Aorta (tissue), 5 donors: ENCODE measurements around the gene CHRM2. TPM values are rescaled to one million over a fixed set of nuclear protein-coding genes. Genes with fewer than 3 reads are reported as not detected.

Experiments
- ATAC-seq: fragments of 200-7000 bp; cut with Tn5 transposase; one replicate; pipeline ENCODE4 v1.9.1; 2022; ENCODE audit warnings: moderate library complexity; ENCODE audit not compliant: low FRiP score
- DNase-seq, 2 donors: peaks; one replicate each; pipeline ENCODE4 v3.0.0-alpha.2; 2020
- H3K27ac ChIP-seq, 2 donors: one replicate each; pipeline ENCODE4 v1.5.1; 2013; ENCODE audit warnings: low read length in 2 of 2, mild to moderate bottlenecking in 2 of 2, moderate library complexity in 2 of 2, control low read depth in 1 of 2, inconsistent platforms in 1 of 2, low read depth in 1 of 2
- H3K27me3 ChIP-seq, 2 donors: one replicate each; pipeline ENCODE4 v1.6.1; 2013; ENCODE audit warnings: control low read depth in 1 of 2, low read length in 1 of 2, mild to moderate bottlenecking in 1 of 2, moderate library complexity in 1 of 2; ENCODE audit not compliant: insufficient read depth in 2 of 2, control insufficient read depth in 1 of 2
- H3K36me3 ChIP-seq, 2 donors: one replicate each; pipeline ENCODE4 v1.6.1; 2013; ENCODE audit warnings: control low read depth in 1 of 2, low read length in 1 of 2, mild to moderate bottlenecking in 1 of 2; ENCODE audit not compliant: insufficient read depth in 2 of 2, control insufficient read depth in 1 of 2
- H3K4me1 ChIP-seq, 2 donors: one replicate each; pipeline ENCODE4 v1.6.1; 2013; ENCODE audit warnings: low read length in 2 of 2, control low read depth in 1 of 2, mild to moderate bottlenecking in 1 of 2, moderate library complexity in 1 of 2; ENCODE audit not compliant: insufficient read depth in 2 of 2, control insufficient read depth in 1 of 2
- H3K4me3 ChIP-seq, 2 donors: one replicate each; pipeline ENCODE4 v1.5.1; 2013; ENCODE audit warnings: low read length in 2 of 2, control low read depth in 1 of 2, mild to moderate bottlenecking in 1 of 2
- H3K9me3 ChIP-seq: one replicate; pipeline ENCODE4 v1.6.1; 2013; ENCODE audit warnings: mild to moderate bottlenecking, low read length; ENCODE audit not compliant: control insufficient read depth
- WGBS, 2 donors: extraction: QIAGEN DNeasy Blood & Tissue Kit; methylation state at CpG; one replicate each; pipeline ENCODE4 v1.1.7; 2013; 5-methylcytosine and 5-hydroxymethylcytosine counted together
- intact Hi-C, 2 donors: fragments of 100-400 bp; cut with DNase I; formaldehyde crosslinking; loops; one replicate each; pipeline versions ENCODE4 v1.14.2 to v1.15.0; 2022
- polyA plus RNA-seq, 2 donors: library from polyadenylated mRNA; stranded (reverse); fragments of 200-250 nt; gene quantifications; one replicate each; pipeline ENCODE4 v1.2.3, GENCODE V29; 2013
- total RNA-seq, 2 donors: library from RNA; stranded (reverse); fragmentation: NEBNext Ultra II Directional; extraction: Animal tissue kit (Norgen Biotek cat#: 25700); gene quantifications; one replicate each; pipeline ENCODE4 v1.2.1, GENCODE V29; 2021
- donor health status: healthy with polysubstance abuse.
- donor health status: Bipolar disorder and iron deficiency.
- donor health status: DM: no; HTN: no; CAD: no.
- donor health status: DM: no; HTN: no; CAD: no.
- donor health status: DM: yes; HTN: yes; CAD: no.

Gene CHRM2
- total and polyA plus RNA-seq, 4 donors: 0.38 TPM; not detected in 3

- ATAC-seq (no peak), DNase-seq (no peak)
- WGBS, 2 donors: 77 to 86% methylated on average over 3 of the region's 3 CpGs
- intact Hi-C loops: no loop called here
- Histone ChIP-seq H3K27me3 (no peaks in the 10 kb centered on the region), H3K9me3 (peaks cover 2% of the 10 kb centered on the region), H3K4me1 (no peaks in the 10 kb centered on the region), H3K36me3 (no peaks in the 10 kb centered on the region), H3K27ac (no peak overlapping the region), H3K4me3 (no peak overlapping the region)
Measured at GRCh38 chr7:136956671-136957070, 88.2 kb downstream of the CHRM2 start.

- no peak for ATAC-seq
Measured at GRCh38 chr7:136957391-136957790, 88.9 kb downstream of the CHRM2 start.

GRCh38 chr7:136958016-136958415, 89.6 kb downstream of the CHRM2 start:
- DNase-seq: no peak
- Histone ChIP-seq H3K27me3 (no peaks in the 10 kb centered on the region), H3K4me1 (no peaks in the 10 kb centered on the region), H3K4me3 (no peak overlapping the region), H3K9me3 (peaks cover 2% of the 10 kb centered on the region), H3K36me3 (no peaks in the 10 kb centered on the region), H3K27ac (no peak overlapping the region)
- WGBS, 2 donors: 61 to 69% methylated on average over 2 of the region's 2 CpGs
- intact Hi-C loops: no loop called here
- ATAC-seq: no peak

More at GRCh38 chr7:136957391-136957790, 88.9 kb downstream of the CHRM2 start:
- Histone ChIP-seq H3K9me3 (peaks cover 2% of the 10 kb centered on the region), H3K36me3 (no peaks in the 10 kb centered on the region), H3K4me3 (no peak overlapping the region), H3K4me1 (no peaks in the 10 kb centered on the region), H3K27ac (no peak overlapping the region), H3K27me3 (no peaks in the 10 kb centered on the region)
- 69 to 76% methylated on average over 2 of the region's 2 CpGs for WGBS, 2 donors
- DNase-seq: no peak
- intact Hi-C loops: no loop called here

GRCh38 chr7:136964347-136964746, 95.9 kb downstream of the CHRM2 start:
- Histone ChIP-seq H3K27ac (no peak overlapping the region), H3K27me3 (no peaks in the 10 kb centered on the region), H3K4me1 (no peaks in the 10 kb centered on the region), H3K9me3 (no peaks in the 10 kb centered on the region), H3K36me3 (no peaks in the 10 kb centered on the region), H3K4me3 (no peak overlapping the region)
- ATAC-seq: no peak
- 4 to 10% methylated on average over 1 of the region's 1 CpG for WGBS, 2 donors
- intact Hi-C loops: no loop called here
- DNase-seq: no peak

- no peak overlapping the region for H3K4me3 ChIP-seq
- DNase-seq (no peak), ATAC-seq (no peak)
- no peaks in the 10 kb centered on the region for H3K27me3 ChIP-seq
- no peaks in the 10 kb centered on the region for H3K36me3 ChIP-seq
- WGBS, 2 donors: 72 to 76% methylated on average over 1 of the region's 1 CpG
- intact Hi-C loops: no loop called here
- no peak overlapping the region for H3K27ac ChIP-seq
- H3K9me3 ChIP-seq: no peaks in the 10 kb centered on the region
- no peaks in the 10 kb centered on the region for H3K4me1 ChIP-seq
Measured at GRCh38 chr7:136966825-136967224, 98.4 kb downstream of the CHRM2 start.

GRCh38 chr7:136969761-136970160, 101.3 kb downstream of the CHRM2 start:
- no peaks in the 10 kb centered on the region for H3K9me3 ChIP-seq
- ATAC-seq (no peak), DNase-seq (no peak)
- no peak overlapping the region for H3K4me3 ChIP-seq
- intact Hi-C loops: no loop called here
- H3K36me3 ChIP-seq: no peaks in the 10 kb centered on the region
- no peak overlapping the region for H3K27ac ChIP-seq
- no peaks in the 10 kb centered on the region for H3K4me1 ChIP-seq
- 39 to 58% methylated on average over 2 of the region's 2 CpGs for WGBS, 2 donors
- H3K27me3 ChIP-seq: no peaks in the 10 kb centered on the region

- no peaks in the 10 kb centered on the region for H3K27me3 ChIP-seq
- H3K27ac ChIP-seq: no peak overlapping the region
- DNase-seq (no peak), ATAC-seq (no peak)
- intact Hi-C loops: no loop called here
- 58 to 59% methylated on average over 2 of the region's 2 CpGs for WGBS, 2 donors
- H3K9me3 ChIP-seq: no peaks in the 10 kb centered on the region
- H3K36me3 ChIP-seq: no peaks in the 10 kb centered on the region
- H3K4me3 ChIP-seq: no peak overlapping the region
- H3K4me1 ChIP-seq: no peaks in the 10 kb centered on the region
Measured at GRCh38 chr7:136971776-136972175, 103.3 kb downstream of the CHRM2 start.

- H3K4me1 ChIP-seq: no peaks in the 10 kb centered on the region
- 36 to 55% methylated on average over 2 of the region's 2 CpGs for WGBS, 2 donors
- ATAC-seq (no peak), DNase-seq (no peak)
- intact Hi-C loops: no loop called here
- no peak overlapping the region for H3K27ac ChIP-seq
- no peaks in the 10 kb centered on the region for H3K36me3 ChIP-seq
- no peaks in the 10 kb centered on the region for H3K9me3 ChIP-seq
- no peaks in the 10 kb centered on the region for H3K27me3 ChIP-seq
- H3K4me3 ChIP-seq: no peak overlapping the region
Measured at GRCh38 chr7:136976504-136977251, 108.2 kb downstream of the CHRM2 start.

GRCh38 chr7:136993377-136993776, 124.9 kb downstream of the CHRM2 start:
- ATAC-seq (no peak), DNase-seq (no peak)
- Histone ChIP-seq H3K9me3 (no peaks in the 10 kb centered on the region), H3K27ac (no peak overlapping the region), H3K36me3 (no peaks in the 10 kb centered on the region), H3K4me3 (no peak overlapping the region), H3K27me3 (no peaks in the 10 kb centered on the region), H3K4me1 (no peaks in the 10 kb centered on the region)
- 11 to 32% methylated on average over 3 of the region's 3 CpGs for WGBS, 2 donors
- intact Hi-C loops: no loop called here
